GM12891 (cell line): ENCODE results near the gene USH1C.

Source experiments
- PAX5 ChIP-seq: IDR thresholded peaks from 2 replicates; pipeline ENCODE4 v1.6.1; 2011; ENCODE audit warnings: low read length, moderate library complexity, mild to moderate bottlenecking; ENCODE audit not compliant: insufficient read depth, severe bottlenecking
- POLR2A ChIP-seq: IDR thresholded peaks from 2 replicates; pipeline ENCODE4 v1.6.1; 2011; ENCODE audit warnings: low read depth, low read length, control low read depth
- POLR2AphosphoS5 ChIP-seq: IDR thresholded peaks from 2 replicates; pipeline ENCODE4 v1.6.1; 2011; ENCODE audit warnings: low read depth, low read length, control low read depth
- POU2F2 ChIP-seq: IDR thresholded peaks from 2 replicates; pipeline ENCODE4 v1.6.1; 2011; ENCODE audit warnings: low read depth, mild to moderate bottlenecking, control low read depth, low read length, moderate library complexity
- SPI1 ChIP-seq: IDR thresholded peaks from 2 replicates; pipeline ENCODE4 v1.6.1; 2011; ENCODE audit warnings: low read depth, low read length, control low read depth
- TAF1 ChIP-seq: IDR thresholded peaks from 2 replicates; pipeline ENCODE4 v1.6.1; 2011; ENCODE audit warnings: low read depth, low read length, control low read depth

DNA sequence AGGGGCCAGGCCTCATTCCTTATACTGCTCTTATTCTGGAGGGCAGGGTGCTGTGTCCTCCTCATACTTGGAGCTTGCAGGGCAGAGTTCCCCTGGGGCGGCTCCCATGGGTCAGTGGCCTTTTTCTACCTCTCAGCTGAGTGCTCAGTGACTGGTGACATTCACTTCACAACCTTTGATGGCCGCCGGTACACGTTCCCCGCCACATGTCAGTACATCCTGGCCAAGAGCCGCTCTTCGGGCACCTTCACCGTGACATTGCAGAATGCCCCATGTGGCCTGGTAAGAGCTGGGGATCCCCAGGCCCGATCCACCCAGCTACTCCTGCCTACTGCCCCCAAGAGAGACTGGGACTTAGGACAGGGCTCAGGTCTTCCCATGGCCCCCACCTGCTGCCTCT lies 17.3 kb upstream of the USH1C start:
- no peak for TF ChIP-seq POLR2AphosphoS5
- TF ChIP-seq POLR2A = no peak
- no peak for TF ChIP-seq TAF1
- no peak for TF ChIP-seq SPI1
- no peak for TF ChIP-seq PAX5
- TF ChIP-seq POU2F2 = no peak
